Hepatic stellate cell (primary cell): ENCODE measurements around the gene CHIC2.

Experiments used
- DNase-seq: peaks from one replicate; pipeline ENCODE4 v3.0.0; 2011; ENCODE audit warnings: low spot score

Gene CHIC2

DNA sequence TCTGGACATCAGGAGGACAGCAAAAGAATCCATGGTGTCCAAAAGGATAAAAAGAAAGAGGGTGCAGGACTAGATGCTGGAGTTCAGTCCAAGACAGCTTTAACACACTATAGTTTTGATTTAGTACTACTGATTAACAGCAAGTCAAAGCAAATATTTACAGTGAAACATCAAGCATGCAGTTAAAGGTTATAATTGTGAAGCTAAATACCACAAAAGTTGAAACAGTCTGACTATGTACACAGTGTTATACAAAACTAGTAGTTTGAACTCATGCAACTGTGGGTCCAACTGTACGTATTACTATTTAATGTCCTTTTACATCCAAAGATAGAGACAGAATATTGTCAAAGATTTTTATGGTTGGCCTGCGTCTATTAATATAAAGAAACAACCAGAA is 57.6 kb downstream of the CHIC2 start:
- DNase-seq: no peak

DNA sequence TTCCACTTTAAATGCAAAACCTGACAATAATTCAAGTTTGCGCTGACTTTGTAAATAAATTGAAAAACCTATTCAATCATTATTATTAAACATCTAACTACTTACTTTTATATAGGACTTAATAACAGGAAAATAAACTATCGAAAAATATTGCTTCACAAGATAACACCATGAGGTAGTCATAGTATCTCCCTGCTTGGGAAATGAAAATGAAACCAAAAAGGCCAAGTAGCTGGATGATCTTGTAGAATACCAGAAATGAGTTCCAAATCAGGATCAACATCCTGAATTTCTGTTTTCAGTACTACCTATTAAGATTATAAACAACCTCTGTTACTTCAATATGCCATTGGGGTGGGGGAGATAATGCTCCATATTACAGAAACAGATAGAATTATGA is 58.9 kb downstream of the CHIC2 start:
- peak; percentile 22 for DNase-seq

DNA sequence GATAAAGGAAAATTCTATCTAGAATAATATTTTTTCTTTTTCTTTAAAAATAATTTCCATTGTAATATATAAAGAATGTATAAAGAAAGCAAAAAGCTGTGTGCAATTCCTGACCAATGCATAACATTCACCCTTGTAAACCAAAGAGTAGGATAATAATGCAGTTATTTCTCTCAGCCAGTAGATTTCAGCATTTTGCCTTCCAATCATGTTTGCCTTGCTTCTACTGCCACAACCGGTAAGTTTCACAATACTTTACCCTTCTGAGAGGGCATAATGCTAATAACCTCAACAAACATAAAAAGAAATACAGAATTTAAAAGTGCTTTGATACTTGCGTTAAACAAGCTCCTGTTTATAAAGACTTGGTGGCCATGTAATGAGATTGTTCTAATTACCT is 59.9 kb downstream of the CHIC2 start:
- peak; percentile 12 for DNase-seq

GRCh38 chr4:54001668-54002365 is 62.6 kb downstream of the CHIC2 start:
- DNase-seq: no peak

GRCh38 chr4:53997898-53998297 is 66.5 kb downstream of the CHIC2 start:
- DNase-seq: no peak

DNA sequence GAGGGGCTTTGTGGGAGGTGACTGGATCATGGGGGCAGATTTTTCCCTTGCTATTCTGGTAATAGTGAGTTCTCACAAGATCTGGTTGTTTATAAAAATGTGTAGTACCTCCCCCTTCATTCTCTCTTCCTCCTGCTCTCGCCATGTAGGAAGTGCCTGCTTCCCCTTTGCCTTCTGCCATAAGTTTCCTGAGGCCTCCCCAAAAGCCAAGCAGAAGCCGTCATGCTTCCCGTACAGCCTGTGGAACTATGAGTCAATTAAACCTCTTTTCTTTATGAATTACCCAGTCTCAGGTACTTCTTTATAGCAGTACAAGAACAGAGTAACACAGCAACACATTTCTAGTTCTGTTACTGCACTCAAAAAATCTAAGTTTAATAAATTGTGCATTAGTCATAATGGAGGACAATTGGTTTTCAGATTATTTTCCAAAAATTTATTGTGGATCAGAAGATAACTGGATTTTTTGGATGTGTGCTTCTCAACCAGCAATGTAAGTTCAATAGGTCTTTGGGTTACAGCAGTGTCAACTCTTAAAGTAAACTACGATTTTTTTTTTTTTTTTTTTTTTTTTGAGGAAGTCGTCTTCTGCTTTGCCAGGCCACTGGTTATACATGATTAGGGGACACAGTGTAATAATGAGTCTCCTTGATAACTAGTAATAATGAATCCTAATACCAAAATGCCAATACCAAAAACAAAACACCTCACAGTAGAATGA is 69.9 kb downstream of the CHIC2 start:
- no peak for DNase-seq

DNA sequence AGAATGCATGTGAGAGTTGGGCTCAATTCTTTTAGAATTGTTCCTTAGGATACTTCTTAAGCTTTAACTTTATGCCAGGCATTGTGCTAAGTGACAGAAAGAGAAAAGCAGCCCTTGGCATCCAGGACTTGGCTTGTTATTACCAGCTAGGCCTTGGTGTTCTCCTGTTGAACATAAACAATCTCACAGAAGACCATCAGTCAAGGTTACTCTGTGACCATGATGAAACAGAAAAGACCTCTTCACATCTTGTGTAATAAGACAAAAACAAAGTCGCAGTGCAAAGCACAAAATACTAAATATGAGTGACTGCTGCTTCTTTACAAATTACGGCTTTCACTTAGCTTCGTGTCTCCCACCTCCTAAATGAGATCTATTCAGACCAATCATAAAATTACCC is 71.6 kb downstream of the CHIC2 start:
- no peak for DNase-seq

DNA sequence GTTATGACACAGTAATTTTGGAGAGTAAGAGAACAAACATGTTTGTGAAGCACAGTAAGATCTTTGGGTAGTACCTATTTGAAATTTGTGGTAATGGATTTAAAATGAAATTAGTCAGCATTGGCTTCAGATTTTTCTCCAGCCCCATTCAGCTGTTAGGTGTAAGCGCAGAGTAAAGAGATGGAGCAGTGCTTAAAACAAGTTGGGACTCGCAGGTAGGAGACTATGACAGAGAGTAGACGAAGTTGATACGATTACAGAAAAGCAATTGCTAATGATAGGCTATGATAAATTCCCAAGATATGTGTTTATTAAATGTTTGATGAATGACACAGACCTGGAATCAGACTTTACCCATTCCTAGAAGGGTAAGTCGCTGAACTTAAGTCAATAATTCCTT is 72.6 kb downstream of the CHIC2 start:
- DNase-seq: no peak

- no peak for DNase-seq
These were observed 73.8 kb downstream of the CHIC2 start for GRCh38 chr4:53990641-53991040.

DNA sequence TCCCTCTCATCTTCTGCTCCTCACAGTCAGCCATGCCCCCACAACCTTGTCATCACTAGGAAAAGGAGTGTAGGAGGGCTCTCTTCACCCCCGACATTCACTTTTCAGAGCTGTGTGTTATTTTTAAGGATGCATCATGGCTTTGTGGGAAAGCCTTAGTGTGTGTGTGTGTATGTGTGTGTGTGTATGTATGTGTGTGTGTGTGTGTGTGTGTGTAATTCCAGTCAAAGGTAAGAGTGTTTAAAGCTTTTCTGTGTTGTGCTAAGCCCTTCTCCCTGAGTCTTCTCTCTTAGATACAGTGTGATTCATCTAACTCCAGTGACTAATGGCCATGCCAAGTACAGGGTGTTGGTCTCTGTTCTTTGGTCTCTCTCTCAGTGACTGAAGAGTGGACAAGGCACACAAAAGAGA is 76.6 kb downstream of the CHIC2 start:
- DNase-seq: peak; percentile 31

DNA sequence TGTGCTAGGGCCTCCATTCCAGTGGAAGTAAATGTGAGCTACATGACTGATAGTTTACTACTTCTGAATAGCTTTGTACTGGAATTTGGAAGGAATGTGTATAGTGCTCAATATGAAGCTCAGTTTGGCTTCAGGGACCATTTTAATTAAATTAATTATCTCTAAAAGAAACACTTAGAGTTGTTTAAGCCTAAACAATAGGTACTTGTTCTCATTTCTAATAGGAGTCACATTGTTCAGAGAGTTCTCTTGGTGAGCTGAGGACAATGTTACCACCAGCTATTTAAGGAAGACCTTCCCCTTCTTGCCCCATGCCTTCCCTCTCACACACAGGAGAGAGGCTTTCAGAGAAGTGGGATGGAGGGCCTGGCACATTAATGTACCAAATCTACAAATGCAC is 78.3 kb downstream of the CHIC2 start:
- DNase-seq: no peak

DNA sequence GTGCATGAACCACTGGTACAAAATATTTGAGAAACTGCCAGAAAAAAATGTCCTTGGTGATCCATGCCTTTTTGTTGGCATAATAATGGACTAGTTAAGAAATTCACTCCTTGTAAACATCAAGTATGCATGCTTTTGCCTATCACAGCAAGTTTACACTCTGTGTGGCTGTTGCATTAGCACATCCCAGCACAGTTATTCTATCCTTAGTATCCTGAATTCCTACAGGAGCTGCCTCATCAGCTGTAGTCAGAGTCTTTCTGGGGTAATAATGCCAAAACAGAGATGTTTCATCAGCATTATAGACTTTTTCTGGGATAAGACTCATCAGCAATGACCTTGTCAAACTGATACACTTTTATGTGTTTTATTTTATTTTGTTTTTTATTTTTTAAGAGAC is 82.8 kb downstream of the CHIC2 start:
- DNase-seq: no peak

DNA sequence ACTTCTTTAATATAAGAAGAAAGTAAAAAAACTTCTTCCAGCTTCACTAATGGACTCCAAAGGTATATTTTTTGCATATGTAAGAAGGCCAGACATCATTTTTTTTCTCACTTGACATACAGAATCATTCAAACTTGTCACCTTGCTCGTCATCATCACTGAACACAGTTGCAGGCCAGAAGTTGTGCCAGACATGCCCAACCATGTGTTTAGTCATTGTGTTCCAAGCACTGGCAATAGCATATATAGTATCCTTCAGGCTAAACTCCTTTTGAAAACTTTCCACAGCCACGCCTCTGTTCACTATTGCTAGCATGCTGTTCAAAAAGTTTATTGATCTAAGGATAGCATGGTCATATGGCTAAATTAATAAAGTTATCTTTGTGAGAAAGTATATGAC is 83.3 kb downstream of the CHIC2 start:
- DNase-seq: no peak

DNA sequence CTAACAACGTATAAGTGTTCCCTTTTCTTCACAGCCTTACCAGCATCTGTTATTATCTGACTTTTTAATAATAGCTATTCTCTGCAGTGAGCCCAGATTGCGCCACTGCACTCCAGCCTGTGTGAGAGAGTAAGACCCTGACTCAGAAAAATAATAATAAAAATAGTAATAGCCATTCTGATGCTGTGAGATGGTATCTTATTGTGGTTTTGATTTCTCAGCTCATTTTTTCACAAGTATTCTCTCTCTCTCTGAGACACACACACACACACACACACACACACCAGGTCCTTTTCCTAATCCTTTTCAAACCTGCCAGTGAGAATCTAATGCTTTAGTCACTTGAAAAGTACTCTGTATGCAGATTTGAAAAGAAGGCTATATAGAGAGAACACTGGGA is 89.8 kb downstream of the CHIC2 start:
- DNase-seq: no peak

- DNase-seq: peak; percentile 31
These were observed 96.4 kb downstream of the CHIC2 start for GRCh38 chr4:53967986-53968385.

GRCh38 chr4:53963781-53964180 is 100.6 kb downstream of the CHIC2 start:
- DNase-seq: no peak

GRCh38 chr4:53963336-53963735 is 101.1 kb downstream of the CHIC2 start:
- DNase-seq: no peak

- peak; percentile 33 for DNase-seq
These were observed 101.7 kb downstream of the CHIC2 start for GRCh38 chr4:53962516-53963225.

- DNase-seq: no peak
These were observed 103.1 kb downstream of the CHIC2 start for GRCh38 chr4:53961351-53961750.

DNA sequence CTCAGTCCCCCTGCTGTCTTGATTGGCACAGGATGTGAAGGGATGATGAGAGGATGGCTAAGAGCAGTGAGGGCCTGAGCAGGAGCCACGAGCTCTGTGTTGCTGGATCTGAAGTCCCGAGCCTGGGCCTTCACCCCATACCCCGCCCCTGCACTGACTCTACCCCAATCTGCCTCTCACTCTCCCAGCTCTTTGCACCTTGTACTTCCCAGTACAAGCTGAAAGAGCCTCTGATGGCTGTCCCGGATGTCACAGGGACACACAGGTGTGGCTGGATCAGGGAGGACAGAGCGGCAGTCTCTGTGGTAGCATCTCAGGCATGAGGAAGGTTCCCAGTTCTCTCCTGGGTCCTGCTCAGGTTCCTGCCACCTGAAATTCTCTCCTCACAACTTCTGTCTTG is 103.6 kb downstream of the CHIC2 start:
- no peak for DNase-seq
